Muscle of leg (tissue), 11 donors: ENCODE results near the gene CES3. TPM values are rescaled to one million over a fixed set of nuclear protein-coding genes. Genes with fewer than 3 reads are reported as not detected.

Experiments
- DNase-seq: peaks from one replicate; pipeline ENCODE4 v3.0.0; 2013
- H3K27ac ChIP-seq: one replicate; pipeline ENCODE4 v1.5.1; 2013; ENCODE audit warnings: mild to moderate bottlenecking, low read length, control low read depth
- H3K27me3 ChIP-seq: one replicate; pipeline ENCODE4 v1.6.1; 2013; ENCODE audit warnings: low read length; ENCODE audit not compliant: control insufficient read depth, insufficient read depth
- H3K36me3 ChIP-seq: one replicate; pipeline ENCODE4 v1.6.1; 2013; ENCODE audit warnings: low read length; ENCODE audit not compliant: control insufficient read depth, insufficient read depth
- H3K4me1 ChIP-seq: one replicate; pipeline ENCODE4 v1.6.1; 2013; ENCODE audit warnings: low read length; ENCODE audit not compliant: control insufficient read depth, insufficient read depth
- H3K4me3 ChIP-seq: one replicate; pipeline ENCODE4 v1.5.1; 2013; ENCODE audit warnings: low read length, control low read depth
- H3K9me3 ChIP-seq: replicated peaks from 2 replicates; pipeline ENCODE4 v1.6.1; 2013; ENCODE audit warnings: low read depth, low read length; ENCODE audit not compliant: control insufficient read depth
- WGBS: methylation state at CpG from one replicate; pipeline ENCODE4 v1.1.5; 2013; ENCODE audit warnings: missing lambda C conversion rate; ENCODE audit not compliant: insufficient coverage; 5-methylcytosine and 5-hydroxymethylcytosine counted together
- polyA plus RNA-seq, 8 donors: library from polyadenylated mRNA; unstranded; fragments of 120-200 nt; gene quantifications; one replicate each; pipeline versions ENCODE4 v1.2.1 to v1.2.3, GENCODE V29; 2013; ENCODE audit warnings: inconsistent platforms in 1 of 8, low replicate concordance in 1 of 8; ENCODE audit not compliant: insufficient read length in 8 of 8, insufficient read depth in 1 of 8
- total RNA-seq: library from RNA; stranded (reverse); fragments of 120-200 nt; gene quantifications from one replicate; pipeline ENCODE4 v1.2.4, GENCODE V29; 2013

The CES3 gene
- total and polyA plus RNA-seq, 9 donors = 0.05 to 1.3 (median 0.33) TPM

DNA sequence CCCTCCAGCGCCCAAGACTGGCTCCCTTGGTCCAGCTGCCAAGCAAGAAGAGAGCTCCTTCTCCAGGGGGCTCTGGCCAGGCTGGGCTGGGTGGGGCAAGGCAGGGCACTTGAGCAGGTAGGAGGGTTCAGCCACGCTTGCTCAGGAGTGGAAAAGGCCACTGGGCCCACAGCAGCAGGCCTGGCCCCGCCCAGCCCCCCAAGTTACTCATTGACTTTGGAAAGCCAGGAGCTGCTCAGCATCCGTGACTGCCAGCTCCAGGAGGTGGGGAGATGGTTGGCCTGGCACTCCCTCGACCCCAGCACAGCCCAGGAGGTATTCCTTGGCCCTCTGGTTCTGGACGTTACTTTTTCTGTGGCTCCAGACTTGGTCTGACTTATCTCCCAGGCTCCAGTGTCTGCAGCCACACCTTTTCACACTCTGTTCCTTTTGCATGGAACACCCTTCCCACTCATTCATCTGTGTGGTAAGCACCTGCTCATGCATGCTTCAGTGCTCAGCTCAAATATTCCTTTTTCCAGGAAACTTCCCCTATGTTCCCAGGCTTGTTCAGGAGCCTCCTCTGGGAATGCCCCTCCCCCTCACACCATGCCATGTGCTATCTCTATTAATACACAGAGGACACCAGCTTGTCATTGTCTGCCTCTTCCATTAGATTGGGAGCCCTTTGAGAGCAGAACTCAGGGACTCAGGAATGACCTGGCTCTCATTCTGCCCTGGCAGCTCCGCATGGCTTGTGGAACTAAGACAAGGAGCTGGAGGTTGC lies 42.1 kb upstream of the CES3 start, which contains the start of gene CDH16:
TSS of gene CDH16 (minus strand) at position 83 of the 766 bp plus-strand sequence. CDS start 820 bp downstream, outside the sequence.
- Histone ChIP-seq H3K4me3 (no peak within 1 kb of the TSS), H3K27ac (no peak within 1 kb of the TSS), H3K9me3 (no peaks in the 10 kb centered on the region), H3K27me3 (peaks cover 48% of the 10 kb centered on the region), H3K4me1 (peaks cover 39% of the 10 kb centered on the region), H3K36me3 (peaks cover 7% of the 10 kb centered on the region)
- WGBS = 59% methylated on average over 5 of the region's 7 CpGs
- no peak for DNase-seq

DNA sequence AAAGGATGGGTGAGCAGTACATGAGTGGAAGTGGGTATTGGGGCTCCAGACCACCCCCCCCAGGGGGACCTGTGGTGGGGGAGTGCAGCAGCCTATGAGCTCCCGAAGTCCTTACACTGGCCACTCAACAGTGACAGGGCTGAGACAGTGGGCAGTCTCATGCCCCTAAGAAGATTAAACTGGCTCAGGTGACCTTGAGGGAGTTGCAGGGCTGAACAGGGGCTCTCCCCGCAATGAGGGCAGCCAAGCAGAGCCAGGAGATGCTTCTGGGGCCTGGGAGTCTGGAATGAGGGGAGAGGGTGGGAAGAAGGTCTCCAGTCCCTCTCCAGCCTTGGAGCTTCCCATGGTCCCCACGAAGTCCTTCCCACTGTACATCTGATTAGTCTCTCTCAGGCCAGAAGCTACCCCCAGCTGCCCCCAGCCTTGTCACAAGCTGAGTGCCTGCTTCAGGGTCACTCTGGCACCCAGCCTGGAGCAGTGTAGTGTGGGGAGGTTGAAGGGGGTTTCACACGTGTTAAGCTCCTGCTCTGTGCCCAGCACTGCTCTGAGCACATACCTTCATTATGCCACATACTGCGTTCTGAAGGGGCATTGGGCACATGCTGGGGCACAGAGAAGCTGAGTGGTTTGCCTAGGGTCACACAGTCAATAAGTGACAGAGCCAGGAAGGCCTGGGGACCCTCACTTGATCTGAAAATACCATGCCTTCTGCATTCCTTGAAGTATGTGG lies 41.3 kb upstream of the CES3 start:
- H3K4me1 ChIP-seq = peaks cover 41% of the 10 kb centered on the region
- H3K4me3 ChIP-seq = no peak overlapping the region
- H3K9me3 ChIP-seq = no peaks in the 10 kb centered on the region
- H3K36me3 ChIP-seq = peaks cover 7% of the 10 kb centered on the region
- no peak overlapping the region for H3K27ac ChIP-seq
- no peak for DNase-seq
- peaks cover 55% of the 10 kb centered on the region for H3K27me3 ChIP-seq
- 71% methylated on average over 1 of the region's 5 CpGs for WGBS

DNA sequence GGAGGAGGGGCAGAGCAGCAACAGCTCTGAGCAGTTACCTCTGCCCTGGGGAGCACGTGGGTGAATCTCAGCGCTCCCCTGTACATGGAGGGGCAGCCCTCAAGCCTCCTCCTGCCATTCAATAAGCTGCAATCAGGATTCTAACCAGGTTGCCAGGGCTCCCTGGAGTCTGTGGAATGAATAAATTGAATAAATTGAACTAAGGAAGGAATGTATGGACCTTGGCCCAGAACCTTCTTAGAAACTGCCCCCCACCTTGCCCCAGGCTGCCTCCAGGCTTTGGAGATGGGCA lies 40.8 kb upstream of the CES3 start:
- Histone ChIP-seq H3K27ac (no peak overlapping the region), H3K4me1 (peaks cover 43% of the 10 kb centered on the region), H3K9me3 (no peaks in the 10 kb centered on the region), H3K4me3 (no peak overlapping the region), H3K27me3 (peaks cover 56% of the 10 kb centered on the region), H3K36me3 (peaks cover 7% of the 10 kb centered on the region)
- DNase-seq = no peak
- WGBS = no CpG with 5 or more reads among the region's 2 CpGs

DNA sequence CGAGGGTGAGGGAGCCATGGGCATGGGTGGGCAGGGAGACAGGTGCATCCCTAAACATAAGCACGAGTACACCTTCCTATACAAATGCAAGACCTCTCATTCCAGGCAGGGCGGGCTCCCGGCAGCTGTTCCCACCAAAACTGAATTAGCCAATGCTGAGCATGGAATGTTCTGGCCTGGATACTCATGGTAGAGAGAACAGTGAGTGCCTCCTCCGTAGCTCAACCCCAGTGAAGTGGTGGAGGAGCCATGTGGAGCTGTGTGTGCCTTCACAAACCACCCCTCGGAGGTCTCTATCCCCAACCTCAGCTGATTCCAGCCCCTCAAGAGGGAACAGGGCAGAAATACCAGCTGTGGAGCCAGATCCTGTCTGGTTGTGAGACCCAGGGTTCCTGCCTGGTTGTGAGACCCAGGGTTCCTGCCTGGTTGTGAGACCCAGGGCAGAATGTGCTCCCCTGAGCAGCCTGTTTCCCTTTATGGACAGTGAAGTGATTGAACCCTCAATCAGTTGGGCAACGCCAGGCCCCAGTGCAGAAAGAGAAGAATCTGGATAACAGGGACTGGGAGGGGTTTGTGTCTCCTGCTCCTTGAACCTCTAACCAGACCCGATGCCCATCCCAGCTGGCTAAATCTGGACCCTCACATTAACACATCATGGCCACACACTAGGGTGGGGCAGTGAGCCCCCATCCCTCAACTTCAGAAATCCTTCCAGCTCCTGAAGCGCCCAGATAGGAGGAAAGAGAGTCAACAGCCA lies 40.0 kb upstream of the CES3 start:
- WGBS = 55% methylated on average over 3 of the region's 9 CpGs
- no peak overlapping the region for H3K27ac ChIP-seq
- H3K4me1 ChIP-seq = peaks cover 52% of the 10 kb centered on the region
- H3K36me3 ChIP-seq = peaks cover 7% of the 10 kb centered on the region
- H3K27me3 ChIP-seq = peaks cover 61% of the 10 kb centered on the region
- DNase-seq = no peak
- H3K4me3 ChIP-seq = no peak overlapping the region
- no peaks in the 10 kb centered on the region for H3K9me3 ChIP-seq

DNA sequence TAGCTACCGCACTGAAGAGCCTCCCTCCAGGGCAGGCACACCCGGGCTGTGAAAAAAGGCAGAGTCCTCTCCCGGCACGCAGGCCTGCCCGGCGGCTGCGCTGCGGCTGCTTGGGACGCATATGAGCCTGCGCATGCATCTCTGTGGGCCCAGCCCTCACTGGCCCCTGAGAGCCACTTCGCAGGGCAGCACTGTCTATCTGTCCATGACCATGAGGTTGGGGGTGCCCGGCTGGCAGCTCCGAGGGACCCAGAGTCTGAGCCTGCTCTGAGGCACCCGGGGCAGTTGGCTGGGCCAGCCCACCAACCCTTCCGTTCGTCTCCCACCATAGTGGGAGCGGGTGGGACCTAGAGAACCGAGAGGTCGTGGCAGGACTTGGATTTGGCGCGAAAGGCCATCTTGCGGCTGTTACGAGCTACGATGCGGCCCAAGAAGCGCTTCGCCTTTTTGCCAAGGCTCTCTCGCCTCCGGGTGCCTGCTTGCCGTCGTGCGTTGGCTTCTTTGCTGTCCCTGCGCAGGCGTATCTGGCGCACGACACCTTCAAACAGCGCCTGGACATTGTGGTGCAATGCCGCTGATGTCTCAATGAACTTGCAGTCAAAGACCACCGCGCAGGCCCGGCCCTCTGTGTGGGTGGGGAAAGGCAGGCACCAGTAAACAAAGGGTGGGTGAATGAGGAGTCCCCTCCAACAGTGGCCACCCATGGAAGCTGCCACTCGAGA lies 39.2 kb upstream of the CES3 start:
- Histone ChIP-seq H3K9me3 (no peaks in the 10 kb centered on the region), H3K36me3 (peaks cover 7% of the 10 kb centered on the region), H3K4me3 (no peak overlapping the region), H3K27ac (no peak overlapping the region), H3K4me1 (peaks cover 60% of the 10 kb centered on the region), H3K27me3 (peaks cover 65% of the 10 kb centered on the region)
- WGBS = 66% methylated on average over 42 of the region's 42 CpGs
- no peak for DNase-seq

DNA sequence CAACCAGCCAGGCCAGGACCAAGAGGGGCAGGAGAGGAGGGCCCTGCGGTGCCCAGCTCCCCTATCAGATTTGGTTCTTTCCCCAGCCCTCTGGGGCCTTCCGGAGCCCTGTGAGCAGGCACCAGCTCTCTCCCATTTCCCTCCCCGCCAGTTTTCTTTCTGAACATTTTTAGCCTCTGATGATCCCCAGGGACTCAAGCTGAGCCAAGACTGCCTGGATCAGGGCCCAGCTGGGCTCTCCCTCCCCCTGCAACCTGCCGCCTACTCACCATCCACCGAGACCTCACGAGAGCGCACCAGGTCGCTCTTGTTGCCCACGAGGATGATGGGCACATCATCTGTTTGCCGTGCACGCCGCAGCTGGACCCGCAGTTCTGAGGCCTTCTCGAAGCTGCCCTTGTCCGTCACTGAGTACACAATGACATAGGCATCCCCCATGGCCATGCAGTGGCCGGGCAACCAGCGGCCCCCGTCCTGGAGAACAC lies 37.8 kb upstream of the CES3 start:
- whole genome bisulfite sequencing = 54% methylated on average over 18 of the region's 18 CpGs

DNA sequence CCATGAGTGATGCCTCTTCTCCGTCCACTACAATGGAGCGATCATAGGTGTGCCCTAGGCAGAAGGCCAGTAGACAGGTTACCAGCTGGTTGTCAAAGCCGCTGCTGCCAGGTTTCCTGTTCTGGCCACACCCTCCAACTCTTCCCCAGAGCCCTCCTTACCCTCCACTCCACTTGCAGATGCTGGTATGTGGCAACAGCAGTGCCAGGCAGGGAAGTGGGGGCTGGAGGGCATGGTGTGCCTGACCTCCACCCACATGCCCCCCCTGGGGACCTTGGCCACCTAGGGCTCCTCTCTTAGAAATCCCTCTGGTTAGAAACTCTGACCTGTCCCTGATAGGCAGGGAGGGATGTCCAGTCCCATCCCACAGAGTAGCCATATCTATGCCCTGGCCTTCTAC lies 37.2 kb upstream of the CES3 start:
- Histone ChIP-seq H3K4me3 (no peak overlapping the region), H3K4me1 (peaks cover 76% of the 10 kb centered on the region), H3K27me3 (peaks cover 68% of the 10 kb centered on the region), H3K27ac (no peak overlapping the region), H3K9me3 (no peaks in the 10 kb centered on the region), H3K36me3 (peaks cover 7% of the 10 kb centered on the region)
- no peak for DNase-seq
- 88% methylated on average over 2 of the region's 3 CpGs for WGBS

More for the DNA sequence above, 37.8 kb upstream of the CES3 start:
- DNase-seq = no peak
- peaks cover 7% of the 10 kb centered on the region for H3K36me3 ChIP-seq
- peaks cover 68% of the 10 kb centered on the region for H3K27me3 ChIP-seq
- no peak overlapping the region for H3K4me3 ChIP-seq
- H3K27ac ChIP-seq = peak overlapping the region; percentile 13
- peaks cover 73% of the 10 kb centered on the region for H3K4me1 ChIP-seq
- no peaks in the 10 kb centered on the region for H3K9me3 ChIP-seq

DNA sequence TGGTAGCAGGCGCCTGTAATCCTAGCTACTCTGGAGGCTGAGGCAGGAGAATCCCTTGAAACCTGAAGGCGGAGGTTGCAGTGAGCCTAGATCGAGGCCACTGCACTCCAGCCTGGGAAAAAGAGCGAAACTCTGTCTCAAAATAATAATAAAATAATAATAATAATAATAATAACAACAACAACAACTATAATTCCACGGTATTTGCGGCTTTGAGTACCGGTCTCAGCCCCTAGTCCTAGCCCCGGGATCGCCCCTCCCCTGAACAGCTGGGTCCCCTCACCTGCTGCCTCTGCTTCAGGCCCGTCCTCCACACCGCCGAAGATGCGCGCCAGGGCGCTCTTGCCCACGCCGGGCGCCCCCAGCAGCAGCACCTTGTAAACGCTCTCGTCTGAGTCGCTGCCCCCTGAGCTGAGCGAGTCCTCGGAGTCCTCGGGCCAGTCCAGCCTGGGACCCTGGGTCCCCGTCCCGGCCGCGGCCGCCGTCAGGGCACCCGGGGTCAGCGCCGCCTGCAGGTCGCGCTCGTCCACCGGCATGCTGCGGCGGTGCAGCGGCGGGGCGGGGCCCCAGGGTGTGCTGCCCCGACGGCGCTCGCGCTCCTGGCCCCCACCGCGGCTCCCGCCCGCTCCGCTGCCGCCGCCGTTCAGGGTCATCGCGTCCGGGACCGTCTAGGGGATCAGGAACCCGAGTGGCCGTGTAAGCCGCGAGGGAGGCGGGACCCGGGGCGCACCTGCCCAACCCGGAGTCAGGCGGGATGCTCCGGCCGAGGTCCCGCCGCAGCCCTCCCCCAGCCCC lies 36.3 kb upstream of the CES3 start:
- Histone ChIP-seq H3K36me3 (peaks cover 7% of the 10 kb centered on the region), H3K27ac (peak overlapping the region; percentile 51), H3K27me3 (peaks cover 66% of the 10 kb centered on the region), H3K4me1 (peaks cover 67% of the 10 kb centered on the region), H3K4me3 (peak overlapping the region; percentile 33), H3K9me3 (no peaks in the 10 kb centered on the region)
- DNase-seq = no peak
- 2% methylated on average over 66 of the region's 72 CpGs for WGBS

DNA sequence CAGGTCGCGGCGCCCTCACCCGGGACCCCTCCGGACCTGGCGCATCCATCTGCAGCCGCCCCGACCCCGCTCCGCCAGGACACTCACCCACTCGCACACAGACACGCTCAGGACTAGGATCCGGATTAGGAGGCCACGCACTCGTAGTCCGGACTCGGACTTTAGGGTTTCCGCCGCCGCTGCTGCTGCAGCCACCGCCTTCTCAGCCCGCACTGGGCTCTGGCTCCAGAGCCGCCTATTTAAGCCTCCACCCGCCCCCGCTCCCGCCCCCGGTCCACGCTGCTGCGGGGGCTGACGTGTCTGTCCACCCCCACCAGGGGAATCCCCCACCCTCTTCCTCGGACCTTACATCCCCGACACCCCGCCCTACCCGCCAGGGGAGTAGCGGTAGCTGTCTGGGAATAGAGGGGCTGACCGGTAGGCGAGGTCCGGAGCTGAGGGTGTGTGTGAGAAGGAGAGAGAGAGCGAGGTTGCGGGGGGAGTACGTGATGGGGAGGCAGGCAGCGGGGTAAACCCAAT lies 35.7 kb upstream of the CES3 start, which contains the start of gene RRAD:
TSS of gene RRAD (minus strand) at position 214 of the 519 bp plus-strand sequence. CDS start 356 bp downstream, outside the sequence.
- Histone ChIP-seq H3K27ac (peak within 1 kb of the TSS; percentile 81), H3K4me3 (peak within 1 kb of the TSS; percentile 33), H3K36me3 (peaks cover 7% of the 10 kb centered on the region), H3K4me1 (peaks cover 62% of the 10 kb centered on the region), H3K27me3 (peaks cover 62% of the 10 kb centered on the region), H3K9me3 (no peaks in the 10 kb centered on the region)
- WGBS = under 1% methylated on average over 25 of the region's 42 CpGs
- DNase-seq = no peak
